ENCODE data around the gene VENTX.

DNA sequence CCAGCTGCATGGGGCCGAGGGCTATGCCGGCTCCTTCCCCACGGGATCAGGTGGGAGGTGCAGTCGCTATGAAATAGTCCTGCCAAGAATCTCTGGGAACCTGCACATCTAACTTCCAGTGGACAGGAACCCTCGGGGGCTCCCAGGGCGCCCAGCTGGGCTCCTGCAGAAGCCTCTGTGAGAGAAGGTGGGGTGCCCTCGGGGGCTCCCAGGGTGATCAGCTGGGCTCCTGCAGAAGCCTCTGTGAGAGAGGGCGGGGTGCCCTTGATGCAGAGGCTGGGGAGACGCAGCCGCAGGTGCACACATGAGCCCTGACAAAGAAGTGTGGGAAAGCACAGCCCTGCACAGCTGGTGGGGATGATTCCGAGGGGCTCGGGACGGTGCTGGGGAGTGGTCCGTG, 5.9 kb downstream of the VENTX start:
- TF ChIP-seq, protein P1, sequence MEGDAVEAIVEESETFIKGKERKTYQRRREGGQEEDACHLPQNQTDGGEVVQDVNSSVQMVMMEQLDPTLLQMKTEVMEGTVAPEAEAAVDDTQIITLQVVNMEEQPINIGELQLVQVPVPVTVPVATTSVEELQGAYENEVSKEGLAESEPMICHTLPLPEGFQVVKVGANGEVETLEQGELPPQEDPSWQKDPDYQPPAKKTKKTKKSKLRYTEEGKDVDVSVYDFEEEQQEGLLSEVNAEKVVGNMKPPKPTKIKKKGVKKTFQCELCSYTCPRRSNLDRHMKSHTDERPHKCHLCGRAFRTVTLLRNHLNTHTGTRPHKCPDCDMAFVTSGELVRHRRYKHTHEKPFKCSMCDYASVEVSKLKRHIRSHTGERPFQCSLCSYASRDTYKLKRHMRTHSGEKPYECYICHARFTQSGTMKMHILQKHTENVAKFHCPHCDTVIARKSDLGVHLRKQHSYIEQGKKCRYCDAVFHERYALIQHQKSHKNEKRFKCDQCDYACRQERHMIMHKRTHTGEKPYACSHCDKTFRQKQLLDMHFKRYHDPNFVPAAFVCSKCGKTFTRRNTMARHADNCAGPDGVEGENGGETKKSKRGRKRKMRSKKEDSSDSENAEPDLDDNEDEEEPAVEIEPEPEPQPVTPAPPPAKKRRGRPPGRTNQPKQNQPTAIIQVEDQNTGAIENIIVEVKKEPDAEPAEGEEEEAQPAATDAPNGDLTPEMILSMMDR (optimal IDR thresholded peaks at IDR 0.05 in 1 of 3, IDR thresholded peaks at IDR 0.05 in 1 of 3, conservative IDR thresholded peaks at IDR 0.05 in 1 of 3; ENCODE audit: extremely low read depth in 1 of 3, insufficient read depth in 2 of 3, low read length in 3 of 3), result no peak
- TF ChIP-seq EZH2 (IDR thresholded peaks at IDR 0.05; ENCODE audit: low read length), result no peak
